ENCODE measurements around the gene ZNF445.
"Not testable (repeated sequence)": the region's sequence is repeated elsewhere in the genome, so short reads cannot be mapped to it uniquely, and the experiment has no call there.

The ZNF445 gene

DNA sequence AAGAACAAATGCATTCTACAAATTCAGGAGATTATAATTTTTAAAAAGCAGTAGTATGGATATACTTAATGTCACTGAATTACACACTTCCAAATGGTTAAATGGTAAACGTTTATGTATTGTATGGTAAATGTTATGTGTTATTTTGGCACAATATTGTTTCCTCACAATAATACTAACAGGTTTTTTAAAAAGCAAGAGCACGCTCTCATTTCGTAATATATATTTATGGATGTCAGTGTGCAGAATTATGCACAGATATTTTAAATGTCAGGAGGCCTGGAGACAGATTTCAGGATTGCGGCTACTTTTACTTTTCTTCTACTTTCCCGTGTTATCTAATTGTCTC is 533 bp downstream of the ZNF445 start:
- in situ Hi-C loops (cut with HindIII; ENCODE audit: low sequenced_read_pairs) = no loop called here

DNA sequence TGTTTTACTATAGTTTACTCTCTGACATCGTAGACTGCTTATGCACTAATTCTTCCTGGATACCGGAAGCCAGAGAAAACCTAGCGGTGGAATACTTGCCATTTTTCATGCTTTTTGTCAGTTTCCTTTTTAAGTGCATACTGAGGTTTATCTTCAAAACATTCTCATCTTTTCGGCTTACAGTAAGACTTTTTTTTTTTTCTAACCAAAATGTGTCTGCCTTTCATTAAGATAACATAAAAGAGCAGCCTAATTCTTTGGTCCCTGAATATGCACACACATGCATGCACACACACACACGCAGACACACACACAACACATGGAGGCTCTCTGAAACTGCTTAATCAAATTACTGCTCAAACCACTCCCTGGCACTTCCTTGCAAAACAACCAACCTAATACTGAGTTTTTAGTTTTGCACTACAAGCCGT is 1.3 kb downstream of the ZNF445 start:
- in situ Hi-C loops (cut with HindIII; ENCODE audit: low sequenced_read_pairs) = no loop called here

DNA sequence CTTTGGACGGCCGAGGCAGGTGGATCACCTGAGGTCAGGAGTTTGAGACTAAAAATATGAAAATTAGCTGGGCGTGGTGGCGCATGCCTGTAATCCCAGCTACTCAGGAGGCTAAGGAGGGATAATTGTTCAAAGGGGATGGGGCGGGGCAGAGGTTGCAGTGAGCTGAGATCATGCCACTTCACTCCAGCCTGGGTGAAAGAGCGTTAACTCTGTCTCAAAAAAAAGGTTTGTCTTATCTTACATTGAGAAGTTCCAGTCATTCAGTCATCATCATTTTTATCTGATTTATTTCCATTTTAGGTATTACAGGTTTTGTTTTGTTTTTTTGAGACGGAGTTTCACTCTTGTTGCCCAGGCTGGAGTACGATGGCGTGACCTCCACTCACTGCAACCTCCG is 2.6 kb downstream of the ZNF445 start:
- in situ Hi-C loops (cut with HindIII; ENCODE audit: low sequenced_read_pairs) = not testable (repeated sequence)

GRCh38 chr3:44470430-44470829 is 7.0 kb downstream of the ZNF445 start:
- in situ Hi-C loops (cut with HindIII; ENCODE audit: low sequenced_read_pairs) = no loop called here

DNA sequence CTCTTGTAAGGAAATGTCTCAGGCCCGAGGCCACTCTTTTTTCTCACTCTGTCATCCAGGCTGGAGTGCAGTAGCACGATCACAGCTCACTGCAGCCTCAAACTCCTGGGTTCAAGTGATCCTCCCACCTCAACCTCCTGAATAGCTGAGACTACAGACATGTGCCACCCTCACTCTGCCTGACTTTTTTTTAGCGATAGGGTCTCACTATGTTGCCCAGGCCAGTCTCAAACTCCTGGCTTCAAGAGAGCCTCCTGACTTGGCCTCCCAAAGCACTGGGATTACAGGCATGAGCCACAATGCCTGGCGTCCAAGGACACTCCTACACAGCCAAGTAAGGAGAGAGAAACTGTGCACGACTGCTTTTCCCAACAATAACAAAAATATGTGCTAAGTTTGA is 7.6 kb downstream of the ZNF445 start:
- in situ Hi-C loops (cut with HindIII; ENCODE audit: low sequenced_read_pairs) = no loop called here

- in situ Hi-C loops (cut with HindIII; ENCODE audit: low sequenced_read_pairs) = no loop called here
These were observed 8.6 kb downstream of the ZNF445 start for GRCh38 chr3:44468572-44469520.

- in situ Hi-C loops (cut with HindIII; ENCODE audit: low sequenced_read_pairs) = not testable (repeated sequence)
These were observed 9.4 kb downstream of the ZNF445 start for GRCh38 chr3:44468099-44468537.

- in situ Hi-C loops (cut with HindIII; ENCODE audit: low sequenced_read_pairs) = no loop called here
These were observed 10.2 kb downstream of the ZNF445 start for GRCh38 chr3:44467241-44467640.

GRCh38 chr3:44464920-44465319 is 12.6 kb downstream of the ZNF445 start:
- in situ Hi-C loops (cut with HindIII; ENCODE audit: low sequenced_read_pairs) = not testable (repeated sequence)

DNA sequence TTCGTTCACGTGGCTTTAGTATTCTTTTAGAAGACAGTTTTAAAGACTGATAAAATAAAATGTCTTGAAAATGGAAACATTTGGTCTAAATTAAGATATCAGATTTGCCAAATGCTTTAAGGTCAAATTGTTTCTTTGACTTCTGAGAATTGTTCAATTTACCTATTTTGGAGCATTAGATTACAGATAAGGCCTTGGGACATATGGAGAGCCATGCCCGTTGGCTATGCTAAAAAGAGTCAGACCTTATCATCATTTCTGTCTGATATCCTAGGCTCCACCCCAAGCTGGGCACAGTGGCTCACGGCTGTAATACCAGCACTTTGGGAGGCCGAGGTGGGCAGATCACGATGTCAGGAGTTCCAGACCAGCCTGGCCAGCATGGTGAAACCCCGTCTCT is 13.0 kb downstream of the ZNF445 start:
- in situ Hi-C loops (cut with HindIII; ENCODE audit: low sequenced_read_pairs) = no loop called here

GRCh38 chr3:44460050-44460449 is 17.4 kb downstream of the ZNF445 start:
- in situ Hi-C loops (cut with HindIII; ENCODE audit: low sequenced_read_pairs) = not testable (repeated sequence)

GRCh38 chr3:44455318-44455717 is 22.2 kb downstream of the ZNF445 start:
- in situ Hi-C loops (cut with HindIII; ENCODE audit: low sequenced_read_pairs) = no loop called here

- in situ Hi-C loops (cut with HindIII; ENCODE audit: low sequenced_read_pairs) = no loop called here
These were observed 23.2 kb downstream of the ZNF445 start for GRCh38 chr3:44454258-44454657.

DNA sequence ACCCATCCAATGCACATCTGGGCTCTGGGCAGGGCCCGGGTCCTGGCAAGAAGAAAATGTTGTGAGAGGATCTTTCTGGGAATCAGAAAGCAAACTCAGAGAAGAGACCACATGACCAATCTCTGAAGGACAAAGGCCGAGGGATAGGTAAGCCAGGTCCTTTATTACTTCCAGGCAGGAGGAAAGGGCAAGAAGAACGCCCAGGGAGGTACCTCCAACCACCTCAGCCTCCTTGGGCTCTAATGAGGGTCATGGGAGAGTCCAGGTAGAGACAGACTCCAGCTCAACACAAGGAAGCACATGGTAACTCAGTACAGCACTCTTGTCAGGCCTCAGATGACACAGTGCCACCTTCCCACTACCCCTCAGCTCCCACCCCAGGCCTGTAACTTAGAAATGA is 26.0 kb downstream of the ZNF445 start:
- in situ Hi-C loops (cut with HindIII; ENCODE audit: low sequenced_read_pairs) = no loop called here

DNA sequence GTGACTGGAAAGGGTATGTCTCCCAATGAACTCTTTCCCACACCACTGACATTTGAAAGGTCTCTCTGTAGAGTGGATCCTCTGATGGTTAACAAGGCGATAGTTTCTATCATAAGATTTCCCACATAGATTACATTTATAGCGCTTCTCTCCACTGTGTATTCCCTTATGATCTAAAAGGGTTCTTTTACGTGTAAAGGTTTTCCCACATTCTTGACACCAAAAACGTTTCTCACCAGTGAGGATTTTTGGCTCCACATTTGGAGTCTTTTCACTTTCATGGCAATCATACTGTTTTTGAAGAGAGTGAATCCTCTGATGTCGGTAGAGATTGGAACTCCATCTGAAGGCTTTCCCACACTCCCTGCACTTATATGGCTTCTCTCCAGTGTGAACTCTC is 30.5 kb downstream of the ZNF445 start:
- in situ Hi-C loops (cut with HindIII; ENCODE audit: low sequenced_read_pairs) = no loop called here

DNA sequence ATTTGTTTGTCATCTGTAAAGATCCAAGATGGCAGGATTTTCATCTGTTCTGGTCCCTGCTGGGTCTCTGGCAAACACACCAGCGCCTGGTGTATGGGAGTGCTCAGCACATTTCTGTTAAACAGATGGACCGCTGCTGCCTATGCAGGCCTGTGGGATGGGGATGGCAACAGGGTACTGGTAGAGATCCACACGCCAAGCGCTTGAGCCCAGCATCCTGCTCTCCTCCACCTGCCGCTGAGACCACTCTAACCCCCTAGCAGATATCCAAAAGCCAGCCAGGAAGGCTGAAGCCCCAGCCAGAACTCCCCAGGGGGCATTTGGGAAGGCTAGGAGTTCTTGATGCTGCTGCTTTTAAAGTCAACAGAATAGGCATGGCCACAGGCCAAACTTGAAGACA is 31.7 kb downstream of the ZNF445 start:
- in situ Hi-C loops (cut with HindIII; ENCODE audit: low sequenced_read_pairs) = no loop called here

- in situ Hi-C loops (cut with HindIII; ENCODE audit: low sequenced_read_pairs) = no loop called here
These were observed 32.4 kb downstream of the ZNF445 start for GRCh38 chr3:44444896-44445691.

- in situ Hi-C loops (cut with HindIII; ENCODE audit: low sequenced_read_pairs) = no loop called here
These were observed 33.0 kb downstream of the ZNF445 start for GRCh38 chr3:44444437-44444836.

DNA sequence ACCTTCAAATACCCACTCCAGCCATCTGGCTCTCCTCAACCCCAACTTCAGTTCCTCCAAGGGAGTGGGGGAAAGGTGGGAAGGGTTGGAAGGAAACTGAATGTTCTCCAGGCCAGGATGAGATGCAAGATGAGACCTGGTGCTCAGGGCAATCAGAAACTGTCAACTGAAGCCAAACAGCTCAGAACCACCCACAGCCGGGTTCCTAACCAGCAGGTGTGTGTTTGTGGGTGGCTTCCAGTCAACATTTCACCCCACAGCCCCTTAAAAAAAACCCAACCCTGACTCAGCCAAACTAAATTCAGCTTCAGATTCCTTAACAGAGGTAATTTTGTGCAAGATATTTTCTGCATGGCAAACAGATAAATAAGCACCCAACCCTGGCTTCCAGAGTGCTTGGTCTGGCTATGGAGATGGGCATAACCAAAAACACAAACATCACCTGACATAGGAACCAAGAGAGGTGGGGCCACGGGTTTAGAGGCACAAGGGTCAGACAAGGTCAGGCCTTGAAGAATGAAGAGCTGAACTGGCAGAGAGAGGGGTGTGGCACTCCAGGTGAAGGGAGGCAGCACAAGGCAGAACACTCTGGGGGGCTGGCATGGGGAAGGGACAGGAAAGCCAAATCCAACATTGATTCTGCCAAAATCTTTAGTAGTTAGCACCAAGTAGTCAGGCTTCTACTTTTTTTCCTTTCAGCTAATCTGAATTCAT is 34.7 kb downstream of the ZNF445 start:
- in situ Hi-C loops (cut with HindIII; ENCODE audit: low sequenced_read_pairs) = no loop called here

DNA sequence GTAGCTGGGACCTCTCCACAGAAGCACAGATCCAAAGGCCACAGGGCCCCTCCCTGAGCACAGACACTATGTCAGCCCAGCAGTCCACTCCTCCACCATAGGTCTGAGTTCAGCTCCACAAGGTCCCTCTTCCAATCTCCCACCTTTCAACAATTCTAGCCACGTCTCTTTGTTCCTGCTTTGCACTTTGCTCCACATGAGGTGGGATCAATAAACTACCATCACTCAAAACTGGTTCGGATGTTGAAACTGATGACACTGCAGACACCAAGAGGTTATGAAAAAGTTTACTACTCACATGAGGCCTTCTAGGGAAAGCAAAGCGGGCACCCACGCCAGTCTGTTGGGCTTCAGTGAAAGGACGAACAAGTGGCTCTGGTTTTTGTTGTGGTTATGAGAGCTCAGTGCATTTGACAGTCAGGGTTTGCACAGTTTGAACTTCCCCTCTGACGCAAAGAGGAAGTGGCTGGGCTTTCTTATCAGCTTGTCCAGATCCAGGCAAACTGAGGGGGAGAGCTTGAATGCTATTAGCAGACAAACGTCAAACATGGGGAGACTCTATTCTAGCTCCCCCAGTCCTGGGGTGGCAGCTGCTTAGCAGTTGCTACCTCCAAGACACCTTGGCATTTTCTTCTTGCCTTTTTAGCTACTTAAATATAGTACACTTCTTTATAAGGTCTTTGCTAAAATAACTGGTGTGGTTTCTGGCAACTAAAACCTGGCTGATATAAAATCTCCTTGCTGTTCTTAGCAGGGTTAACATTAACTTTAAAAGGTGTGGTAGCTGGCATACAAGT is 37.8 kb downstream of the ZNF445 start:
- in situ Hi-C loops (cut with HindIII; ENCODE audit: low sequenced_read_pairs) = no loop called here
